Retinal pigment epithelial cell (primary cell): ENCODE data around the gene RAB31.
A peak's percentile ranks its signal among the peaks of the same experiment; 100 is the strongest.

ENCODE experiments used
- DNase-seq: peaks from one replicate; pipeline ENCODE4 v3.0.0-alpha.2; 2010; ENCODE audit warnings: low read depth
- H3K4me3 ChIP-seq: 2 replicates; pipeline ENCODE4 v1.5.1; 2011; ENCODE audit warnings: mild to moderate bottlenecking, low read length, control low read depth, moderate library complexity
- TF ChIP-seq, protein P1 (sequence below): conservative IDR thresholded peaks from 2 replicates; pipeline ENCODE4 v1.5.1; 2011; ENCODE audit warnings: low read depth, low read length, control low read depth, inconsistent platforms

Gene RAB31

DNA sequence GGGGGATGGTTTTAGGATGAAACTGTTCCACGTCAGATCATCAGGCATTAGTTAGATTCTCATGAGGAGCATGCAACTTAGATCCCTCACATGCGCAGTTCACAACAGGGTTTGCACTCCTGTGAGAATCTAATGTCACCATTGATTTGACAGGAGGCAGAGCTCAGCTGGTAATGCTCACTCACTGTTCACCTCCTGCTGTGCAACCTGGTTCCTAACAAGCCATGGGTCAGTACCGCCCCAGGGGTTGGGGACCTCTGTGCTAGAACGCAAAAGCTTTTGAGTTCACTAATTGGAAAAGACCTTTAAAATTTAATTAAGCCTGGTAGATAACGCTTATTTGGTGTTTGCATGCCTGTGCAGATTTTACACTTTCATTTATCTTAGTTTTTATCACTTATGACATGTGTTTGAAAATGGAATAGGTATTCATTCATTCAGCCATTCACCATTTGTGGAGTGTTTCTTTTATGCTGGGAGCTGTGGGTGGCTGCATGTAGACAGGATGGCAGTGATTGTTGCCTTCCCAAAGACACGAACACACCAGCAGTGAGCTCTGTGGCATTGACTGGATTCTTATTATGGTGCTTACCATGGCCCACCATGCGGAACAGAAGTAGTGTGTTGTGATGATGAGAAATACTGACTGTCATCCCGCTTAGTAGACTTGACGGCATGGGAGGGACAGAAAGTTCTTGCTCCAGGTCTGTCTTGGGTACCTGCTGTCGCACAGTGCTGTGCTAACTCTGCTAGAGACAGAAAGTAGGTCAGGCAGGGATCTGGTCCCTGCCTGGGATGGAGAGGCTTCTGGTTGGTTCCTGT is 6.4 kb downstream of the RAB31 start:
- no peak overlapping the region for H3K4me3 ChIP-seq
- no peak for DNase-seq
- TF ChIP-seq, protein P1, sequence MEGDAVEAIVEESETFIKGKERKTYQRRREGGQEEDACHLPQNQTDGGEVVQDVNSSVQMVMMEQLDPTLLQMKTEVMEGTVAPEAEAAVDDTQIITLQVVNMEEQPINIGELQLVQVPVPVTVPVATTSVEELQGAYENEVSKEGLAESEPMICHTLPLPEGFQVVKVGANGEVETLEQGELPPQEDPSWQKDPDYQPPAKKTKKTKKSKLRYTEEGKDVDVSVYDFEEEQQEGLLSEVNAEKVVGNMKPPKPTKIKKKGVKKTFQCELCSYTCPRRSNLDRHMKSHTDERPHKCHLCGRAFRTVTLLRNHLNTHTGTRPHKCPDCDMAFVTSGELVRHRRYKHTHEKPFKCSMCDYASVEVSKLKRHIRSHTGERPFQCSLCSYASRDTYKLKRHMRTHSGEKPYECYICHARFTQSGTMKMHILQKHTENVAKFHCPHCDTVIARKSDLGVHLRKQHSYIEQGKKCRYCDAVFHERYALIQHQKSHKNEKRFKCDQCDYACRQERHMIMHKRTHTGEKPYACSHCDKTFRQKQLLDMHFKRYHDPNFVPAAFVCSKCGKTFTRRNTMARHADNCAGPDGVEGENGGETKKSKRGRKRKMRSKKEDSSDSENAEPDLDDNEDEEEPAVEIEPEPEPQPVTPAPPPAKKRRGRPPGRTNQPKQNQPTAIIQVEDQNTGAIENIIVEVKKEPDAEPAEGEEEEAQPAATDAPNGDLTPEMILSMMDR, result no peak

DNA sequence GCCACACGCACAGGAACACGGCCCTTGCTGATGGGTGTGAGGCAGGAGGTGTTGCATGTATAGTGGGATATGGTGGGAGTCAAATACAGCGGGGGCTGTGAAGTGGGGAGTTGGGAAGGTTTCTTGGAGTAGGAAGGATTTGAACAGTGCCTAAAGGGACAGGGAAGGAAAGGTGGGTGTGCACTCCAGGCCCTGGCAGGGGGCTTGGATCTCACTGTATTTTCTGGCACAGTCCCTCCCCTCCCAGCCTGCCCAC is 6.9 kb downstream of the RAB31 start:
- no peak for DNase-seq
- TF ChIP-seq, protein P1, result no peak
- no peak overlapping the region for H3K4me3 ChIP-seq

DNA sequence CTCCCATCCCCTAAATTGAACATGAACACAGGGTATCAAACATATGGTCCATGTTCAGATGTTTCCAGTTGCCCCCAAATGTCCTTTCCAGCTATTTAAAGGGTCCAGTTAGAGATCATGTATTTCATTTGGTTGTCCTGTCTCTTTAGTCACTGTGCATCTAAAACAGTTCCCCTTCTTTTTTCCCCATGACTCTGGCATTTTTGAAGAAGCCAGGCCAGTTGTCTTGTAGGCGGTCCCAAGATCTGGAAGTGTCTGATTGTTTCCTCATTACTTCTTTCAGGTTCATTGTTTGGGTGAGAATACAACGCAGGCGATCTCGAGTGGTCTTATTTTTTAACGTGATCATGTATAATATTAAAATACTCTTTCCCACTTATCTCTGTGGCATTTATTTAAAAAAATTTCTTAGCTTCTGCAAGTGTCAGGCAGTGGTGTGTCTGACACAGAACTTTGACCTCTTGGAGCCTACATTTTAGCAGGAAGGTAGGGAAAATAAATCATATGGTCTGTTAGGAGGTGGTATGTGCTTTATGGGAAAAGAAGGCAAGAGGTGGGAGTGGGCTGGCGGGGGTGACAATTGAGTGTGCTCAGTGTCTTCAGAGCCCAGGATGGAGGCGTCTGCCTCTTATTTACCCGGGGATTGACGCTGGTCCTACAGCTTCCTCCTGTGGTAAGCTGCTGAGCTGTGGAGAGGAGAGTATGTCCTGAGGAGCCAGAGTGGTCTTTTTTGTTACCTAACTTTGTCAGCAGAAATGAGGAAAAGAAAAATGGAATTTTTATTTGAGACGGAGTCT is 8.1 kb downstream of the RAB31 start:
- no peak overlapping the region for H3K4me3 ChIP-seq

DNA sequence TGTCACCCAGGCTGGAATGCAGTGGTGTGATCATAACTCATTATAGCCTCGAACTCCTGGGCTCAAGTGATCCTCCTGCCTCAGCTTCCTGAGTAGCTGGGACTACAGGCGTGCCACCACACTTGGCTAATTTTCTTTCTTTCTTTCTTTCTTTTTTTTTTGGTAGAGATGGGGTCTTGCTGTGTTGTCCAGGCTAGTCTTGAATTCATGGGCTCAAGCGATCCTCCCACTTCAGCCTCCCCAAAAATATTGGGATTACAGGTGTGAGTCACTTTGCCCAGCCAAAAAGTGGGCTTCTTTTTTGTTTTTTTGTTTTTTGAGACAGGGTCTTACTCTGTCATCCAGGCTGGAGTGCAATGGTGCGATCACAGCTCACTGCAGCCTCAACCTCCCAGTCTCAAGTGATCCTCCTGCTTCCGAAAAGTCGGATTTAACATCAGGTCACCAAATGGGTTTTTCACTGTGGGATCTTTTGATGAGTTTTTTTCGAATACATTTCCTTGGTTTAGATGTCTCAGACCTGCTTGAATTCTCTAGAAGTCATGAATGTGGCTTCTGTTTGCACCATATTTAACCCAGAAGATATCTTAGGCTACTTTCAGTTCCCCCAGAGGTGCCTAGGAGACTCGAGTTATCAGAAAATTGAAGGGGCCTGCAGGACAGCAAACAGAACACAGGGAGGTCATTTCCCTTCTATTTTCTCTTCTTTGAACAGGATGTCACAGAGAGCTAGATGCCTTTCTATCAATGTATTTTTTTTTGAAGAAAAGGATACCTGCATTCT is 8.9 kb downstream of the RAB31 start:
- no peak for DNase-seq
- no peak overlapping the region for H3K4me3 ChIP-seq
- TF ChIP-seq, protein P1, result no peak

More for the DNA sequence above, 8.1 kb downstream of the RAB31 start:
- TF ChIP-seq, protein P1, result no peak
- no peak for DNase-seq

DNA sequence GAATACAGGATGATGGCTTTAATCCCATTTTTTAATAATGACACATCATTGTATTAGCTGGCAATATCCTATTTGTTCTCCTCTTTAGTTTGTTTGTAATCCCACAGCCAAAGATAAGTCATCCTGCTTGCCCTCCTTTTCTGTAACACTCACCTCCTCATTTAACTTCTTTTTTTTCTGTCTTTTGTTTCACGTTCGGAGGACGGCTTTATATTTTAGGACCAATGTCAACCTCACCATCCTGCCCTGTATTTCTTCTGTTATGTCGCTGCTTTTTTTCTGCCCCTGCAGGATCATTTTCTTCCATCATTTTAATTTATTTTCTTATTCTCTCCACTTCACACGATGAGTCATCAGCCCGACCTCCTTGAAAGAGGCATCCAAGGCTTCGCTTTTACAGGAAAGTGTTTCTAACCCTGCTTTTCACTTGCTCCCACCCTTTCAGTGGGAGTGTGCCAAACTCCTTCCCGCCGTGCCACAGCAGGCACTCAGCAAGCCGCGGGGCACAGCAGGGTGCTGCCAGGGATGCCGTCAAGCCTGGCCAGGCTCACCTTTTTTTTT is 11.4 kb downstream of the RAB31 start:
- no peak overlapping the region for H3K4me3 ChIP-seq
- peak; percentile 48 for DNase-seq

DNA sequence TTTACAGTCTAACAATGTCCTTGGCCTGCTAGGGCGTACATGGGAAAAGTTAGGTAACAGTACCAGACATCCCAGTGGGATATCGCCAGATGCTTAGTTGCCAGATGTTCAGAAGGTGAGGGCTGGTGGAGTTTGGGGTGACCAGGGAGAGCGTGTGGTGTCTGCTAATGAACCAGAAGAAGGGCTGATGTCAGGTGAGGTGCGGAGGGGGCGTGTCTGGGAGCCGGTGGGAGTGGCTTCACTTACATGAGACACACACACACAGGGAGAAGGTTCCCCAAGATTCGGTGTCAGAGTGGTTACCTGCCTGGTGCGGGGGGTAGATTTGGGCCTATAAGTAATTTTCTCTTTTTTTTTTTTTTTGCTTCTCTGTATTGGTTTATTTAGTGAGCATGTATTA is 12.2 kb downstream of the RAB31 start:
- no peak overlapping the region for H3K4me3 ChIP-seq
- TF ChIP-seq, protein P1, result no peak
- DNase-seq, result no peak

More for the DNA sequence above, 11.4 kb downstream of the RAB31 start:
- TF ChIP-seq, protein P1, result no peak
